Measurements from ENCODE around the gene NSD1.

DNA sequence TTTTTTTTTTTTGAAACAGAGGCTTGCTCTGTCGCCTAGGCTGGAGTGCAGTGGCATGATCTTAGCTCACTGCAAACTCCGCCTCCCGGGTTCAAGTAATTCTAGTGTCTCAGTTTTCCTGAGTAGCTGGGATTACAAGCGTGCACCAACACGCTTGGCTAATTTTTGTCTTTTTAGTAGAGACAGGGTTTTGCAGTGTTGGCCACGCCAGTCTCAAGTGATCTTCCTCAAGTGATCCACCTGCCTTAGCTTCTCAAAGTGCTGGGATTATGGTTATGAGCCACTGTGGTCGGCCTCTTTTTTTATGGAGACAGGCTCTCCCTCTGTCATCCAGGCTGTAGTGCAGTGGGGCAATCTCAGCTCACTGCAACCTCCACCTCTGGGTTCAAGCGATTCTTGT, 87.0 kb downstream of the NSD1 start:
- TF ChIP-seq, protein P1, sequence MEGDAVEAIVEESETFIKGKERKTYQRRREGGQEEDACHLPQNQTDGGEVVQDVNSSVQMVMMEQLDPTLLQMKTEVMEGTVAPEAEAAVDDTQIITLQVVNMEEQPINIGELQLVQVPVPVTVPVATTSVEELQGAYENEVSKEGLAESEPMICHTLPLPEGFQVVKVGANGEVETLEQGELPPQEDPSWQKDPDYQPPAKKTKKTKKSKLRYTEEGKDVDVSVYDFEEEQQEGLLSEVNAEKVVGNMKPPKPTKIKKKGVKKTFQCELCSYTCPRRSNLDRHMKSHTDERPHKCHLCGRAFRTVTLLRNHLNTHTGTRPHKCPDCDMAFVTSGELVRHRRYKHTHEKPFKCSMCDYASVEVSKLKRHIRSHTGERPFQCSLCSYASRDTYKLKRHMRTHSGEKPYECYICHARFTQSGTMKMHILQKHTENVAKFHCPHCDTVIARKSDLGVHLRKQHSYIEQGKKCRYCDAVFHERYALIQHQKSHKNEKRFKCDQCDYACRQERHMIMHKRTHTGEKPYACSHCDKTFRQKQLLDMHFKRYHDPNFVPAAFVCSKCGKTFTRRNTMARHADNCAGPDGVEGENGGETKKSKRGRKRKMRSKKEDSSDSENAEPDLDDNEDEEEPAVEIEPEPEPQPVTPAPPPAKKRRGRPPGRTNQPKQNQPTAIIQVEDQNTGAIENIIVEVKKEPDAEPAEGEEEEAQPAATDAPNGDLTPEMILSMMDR (IDR thresholded peaks at IDR 0.05): no peak
- TF ChIP-seq POLR2A (IDR thresholded peaks at IDR 0.05): no peak

Data from vagina (tissue), 2 donors.